Measurements from ENCODE around the gene SUN1.
A peak's percentile ranks its signal among the peaks of the same experiment; 100 is the strongest.
"Not testable (repeated sequence)": the region's sequence is repeated elsewhere in the genome, so short reads cannot be mapped to it uniquely, and the experiment has no call there.

Gene SUN1
- 80.2 to 329 (median 197) reads per million in 3 experiments for total RNA-seq

GRCh38 chr7:832167-832967, at the start of gene SUN1:
Gene SUN1, plus strand, starts transcription at chr7:832476. Its CDS starts 49 bp downstream, at chr7:832525.
- DNase-seq: peak; percentile 80

GRCh38 chr7:782718-783449, 49.4 kb upstream of the SUN1 start:
- DNase-seq: no peak

GRCh38 chr7:783556-784490, 48.5 kb upstream of the SUN1 start:
- DNase-seq: no peak

GRCh38 chr7:784971-785370, 47.3 kb upstream of the SUN1 start:
- DNase-seq: no peak

GRCh38 chr7:785416-785815, 46.9 kb upstream of the SUN1 start:
- DNase-seq: no peak

GRCh38 chr7:786472-787255, 45.6 kb upstream of the SUN1 start:
- peak; percentile 57 for DNase-seq

GRCh38 chr7:787332-788240, 44.7 kb upstream of the SUN1 start:
- DNase-seq: no peak

GRCh38 chr7:791519-791918, 40.8 kb upstream of the SUN1 start:
- no peak for DNase-seq

- no peak for DNase-seq
Measured at GRCh38 chr7:794207-794606, 38.1 kb upstream of the SUN1 start.

- no peak for DNase-seq
Measured at GRCh38 chr7:794671-795329, 37.5 kb upstream of the SUN1 start.

GRCh38 chr7:796434-797169, 35.7 kb upstream of the SUN1 start:
- not testable (repeated sequence) for DNase-seq

- no peak for DNase-seq
Measured at GRCh38 chr7:798921-799470, 33.3 kb upstream of the SUN1 start.

- DNase-seq: no peak
Measured at GRCh38 chr7:800692-801091, 31.6 kb upstream of the SUN1 start.

- not testable (repeated sequence) for DNase-seq
Measured at GRCh38 chr7:801351-801750, 30.9 kb upstream of the SUN1 start.

GRCh38 chr7:801940-802381, 30.3 kb upstream of the SUN1 start:
- no peak for DNase-seq

- DNase-seq: no peak
Measured at GRCh38 chr7:802500-803242, 29.6 kb upstream of the SUN1 start.

GRCh38 chr7:803243-803635, 29.0 kb upstream of the SUN1 start:
- no peak for DNase-seq

- DNase-seq: not testable (repeated sequence)
Measured at GRCh38 chr7:803796-804195, 28.5 kb upstream of the SUN1 start.

GRCh38 chr7:805261-805660, 27.0 kb upstream of the SUN1 start:
- DNase-seq: no peak
